ENCODE data around the gene RTRAF. TPM values are rescaled to one million over a fixed set of nuclear protein-coding genes. Genes with fewer than 3 reads are reported as not detected.

The RTRAF gene
- total and polyA plus RNA-seq, 9 of the 15 experiments (the other 6 are each of a cell fraction or from before 2014, with no cell fraction given): 126 to 204 (median 155) TPM

- TF ChIP-seq CLOCK (CRISPR knock-in tag; IDR thresholded peaks at IDR 0.05; ENCODE audit: borderline replicate concordance): no peak
- no peak for TF ChIP-seq GTF2F1 (IDR thresholded peaks at IDR 0.05; ENCODE audit: low read depth, low read length)
- TF ChIP-seq MTA2 (IDR thresholded peaks at IDR 0.05; ENCODE audit: low read depth): no peak
- no peak for TF ChIP-seq FOSL1 (tag; conservative IDR thresholded peaks at IDR 0.05)
- TF ChIP-seq TAF9B (IDR thresholded peaks at IDR 0.05; ENCODE audit: partially characterized antibody): no peak
- no peak for TF ChIP-seq HMGN3 (IDR thresholded peaks at IDR 0.05; ENCODE audit: borderline replicate concordance, extremely low read depth, insufficient read length, low read depth, low read length)
- TF ChIP-seq NFXL1 (CRISPR knock-in tag; IDR thresholded peaks at IDR 0.05): no peak
Observed at GRCh38 chr14:52055167-52055566, 65.8 kb downstream of the RTRAF start (continued).

DNA sequence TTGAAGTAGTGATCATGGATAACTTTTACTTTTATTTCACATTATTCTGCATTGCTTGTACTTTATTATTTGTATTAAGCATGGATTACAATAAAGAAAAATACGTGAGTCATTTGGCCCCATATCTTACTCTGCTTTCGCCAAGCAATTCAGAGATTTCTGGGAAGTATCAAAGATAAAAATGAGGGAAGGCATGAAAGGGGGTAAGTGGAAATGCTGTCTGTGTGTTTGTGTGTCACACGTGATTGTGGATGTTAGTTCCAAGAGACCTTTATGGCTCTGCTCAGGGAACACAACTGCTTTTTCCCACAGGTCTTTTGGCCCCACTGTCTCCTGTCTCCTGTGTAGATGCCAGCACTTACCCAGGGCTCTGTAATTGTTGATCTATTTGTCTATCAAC, 69.0 kb downstream of the RTRAF start:
- Histone ChIP-seq H3K9me3 (replicated peaks; ENCODE audit: control insufficient read depth, insufficient read depth, low read depth, low read length) (no peaks in the 10 kb centered on the region), H3K79me2 (ENCODE audit: control insufficient read depth, insufficient read depth, low read length) (no peaks in the 10 kb centered on the region), H3K4me2 (ENCODE audit: insufficient read depth, low read length) (no peak overlapping the region), H2AFZ (ENCODE audit: low read depth, low read length) (no peak overlapping the region), H3K9me1 (ENCODE audit: control insufficient read depth, insufficient read depth, low read length) (no peaks in the 10 kb centered on the region), H3K36me3 (ENCODE audit: control insufficient read depth, insufficient read depth, low read length) (no peaks in the 10 kb centered on the region), H3K9ac (ENCODE audit: insufficient read depth in 1 of 2, low read depth in 2 of 2, low read length in 2 of 2) (no peak overlapping the region), H3K27me3 (ENCODE audit: control insufficient read depth in 2 of 2, insufficient read depth in 2 of 2, low read length in 2 of 2) (no peaks in the 10 kb centered on the region; a peak in 1 of 5 replicates), H4K20me1 (replicated peaks; ENCODE audit: control insufficient read depth, insufficient read depth, low read length) (no peaks in the 10 kb centered on the region), H3K4me3 (no peak overlapping the region), H3K27ac (ENCODE audit: extremely low read depth, low read depth, low read length) (no peak overlapping the region), H3K4me1 (replicated peaks in 1 of 2; ENCODE audit: control insufficient read depth in 2 of 2, insufficient read depth in 2 of 2, low read length in 2 of 2) (no peaks in the 10 kb centered on the region)
- TF ChIP-seq, protein P1, sequence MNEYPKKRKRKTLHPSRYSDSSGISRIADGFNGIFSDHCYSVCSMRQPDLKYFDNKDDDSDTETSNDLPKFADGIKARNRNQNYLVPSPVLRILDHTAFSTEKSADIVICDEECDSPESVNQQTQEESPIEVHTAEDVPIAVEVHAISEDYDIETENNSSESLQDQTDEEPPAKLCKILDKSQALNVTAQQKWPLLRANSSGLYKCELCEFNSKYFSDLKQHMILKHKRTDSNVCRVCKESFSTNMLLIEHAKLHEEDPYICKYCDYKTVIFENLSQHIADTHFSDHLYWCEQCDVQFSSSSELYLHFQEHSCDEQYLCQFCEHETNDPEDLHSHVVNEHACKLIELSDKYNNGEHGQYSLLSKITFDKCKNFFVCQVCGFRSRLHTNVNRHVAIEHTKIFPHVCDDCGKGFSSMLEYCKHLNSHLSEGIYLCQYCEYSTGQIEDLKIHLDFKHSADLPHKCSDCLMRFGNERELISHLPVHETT (CRISPR knock-in tag; conservative IDR thresholded peaks at IDR 0.05 in 1 of 2, IDR thresholded peaks at IDR 0.05 in 1 of 2): no peak
- 0% methylated on average over 3 of the region's 3 CpGs for whole genome bisulfite sequencing (ENCODE audit: insufficient coverage, low coverage, missing lambda C conversion rate)
- ATAC-seq (no peak), DNase-seq (ENCODE audit: extremely low read depth in 1 of 4, low spot score in 3 of 4) (no peak), FAIRE-seq (no peak)
- BruUV-seq (replicated peaks): no TSS peak
- intact Hi-C loops (cut with micrococcal nuclease) (no loop called here), in situ Hi-C loops (cut with MboI) (no loop called here)
- ChIA-PET CTCF (ENCODE audit: low intra/inter-chr PET ratio) (no interaction called here), POLR2A (interaction anchor here (0.7 kb wide), 1 partner anchor 15 kb away, joined by 3 read pairs; no protein-coding TSS in a partner anchor)

Measured in K562 (cell line).